GM19043 (cell line): Measurements from ENCODE around the gene TYSND1.
A peak's percentile ranks its signal among the peaks of the same experiment; 100 is the strongest.
"Not testable (repeated sequence)": the region's sequence is repeated elsewhere in the genome, so short reads cannot be mapped to it uniquely, and the experiment has no call there.

Experiments used
- ATAC-seq: cut with Tn5 transposase; IDR thresholded peaks from one replicate; pipeline ENCODE4 v1.9.1; 2021; ENCODE audit warnings: low read depth; ENCODE audit not compliant: unreplicated experiment

Gene TYSND1

GRCh38 chr10:70166394-70166793 is 19.9 kb upstream of the TYSND1 start:
- ATAC-seq: no peak

- ATAC-seq: no peak
Observed at GRCh38 chr10:70164163-70164562, 17.7 kb upstream of the TYSND1 start.

DNA sequence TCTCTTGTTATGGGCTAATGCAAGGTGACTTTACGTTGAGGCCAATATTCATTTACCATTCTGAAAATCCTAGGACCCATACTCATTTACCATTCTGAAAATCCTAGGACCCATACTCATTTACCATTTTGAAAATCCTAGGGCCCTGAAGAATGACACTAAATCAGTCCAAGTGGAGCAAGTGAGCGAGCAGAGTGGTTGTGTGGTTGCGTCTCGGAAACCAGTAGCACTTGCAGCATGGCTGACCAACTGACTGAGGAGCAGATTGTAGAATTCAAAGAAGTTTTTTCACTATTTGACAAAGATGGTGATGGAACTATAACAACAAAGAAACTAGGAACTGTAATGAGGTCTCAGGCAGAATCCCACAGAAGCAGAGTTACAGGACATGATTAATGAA is 16.9 kb upstream of the TYSND1 start:
- ATAC-seq: no peak

DNA sequence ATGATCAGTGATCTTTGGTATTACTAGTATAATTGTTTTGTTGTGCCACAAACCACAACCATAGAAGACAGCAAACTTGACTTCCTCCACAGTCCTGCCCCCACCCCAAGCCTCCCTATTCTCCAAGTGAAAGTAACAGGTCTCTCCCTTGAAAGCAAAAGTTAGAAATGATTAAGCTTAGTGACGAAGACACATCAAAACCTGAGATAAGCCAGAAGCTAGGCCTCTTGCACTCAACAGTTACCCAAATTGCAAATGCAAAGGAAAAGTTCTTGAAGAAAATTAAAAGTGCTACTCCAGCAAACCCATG is 16.3 kb upstream of the TYSND1 start:
- ATAC-seq: peak; percentile 92

DNA sequence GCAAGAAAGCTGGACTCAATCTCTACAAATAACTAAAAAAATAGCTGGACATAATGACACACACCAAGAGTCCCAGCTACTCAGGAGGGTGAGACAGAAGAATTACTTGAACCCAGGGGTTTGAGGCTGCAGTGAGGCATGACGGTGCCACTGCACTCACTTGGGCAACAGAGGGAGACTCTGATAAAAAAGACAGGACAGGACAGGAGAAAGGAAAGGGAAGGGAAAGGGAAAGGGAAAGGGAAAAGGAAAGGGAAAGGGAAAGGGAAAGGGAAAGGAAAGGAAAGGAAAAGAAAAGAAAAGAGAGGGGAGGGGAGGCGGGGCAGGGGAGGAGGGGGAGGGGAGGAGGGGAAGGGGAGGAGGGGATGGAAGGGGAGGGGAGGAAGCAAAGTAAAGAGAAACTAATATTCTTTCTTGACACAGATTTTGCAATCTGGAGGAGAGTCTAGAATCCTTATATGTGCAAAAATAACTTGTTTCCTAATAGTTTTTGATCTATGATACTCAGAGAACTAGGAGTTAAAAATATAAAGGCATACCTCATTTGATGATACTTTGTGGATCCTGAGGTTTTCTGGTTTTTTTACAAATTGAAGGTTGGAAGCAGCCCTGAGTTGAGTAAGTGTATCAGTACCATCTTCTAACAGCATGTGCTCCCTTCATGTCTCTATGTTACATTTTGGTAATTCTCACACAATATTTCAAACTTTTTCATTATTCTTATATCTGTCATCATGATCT is 15.8 kb upstream of the TYSND1 start:
- ATAC-seq: no peak

DNA sequence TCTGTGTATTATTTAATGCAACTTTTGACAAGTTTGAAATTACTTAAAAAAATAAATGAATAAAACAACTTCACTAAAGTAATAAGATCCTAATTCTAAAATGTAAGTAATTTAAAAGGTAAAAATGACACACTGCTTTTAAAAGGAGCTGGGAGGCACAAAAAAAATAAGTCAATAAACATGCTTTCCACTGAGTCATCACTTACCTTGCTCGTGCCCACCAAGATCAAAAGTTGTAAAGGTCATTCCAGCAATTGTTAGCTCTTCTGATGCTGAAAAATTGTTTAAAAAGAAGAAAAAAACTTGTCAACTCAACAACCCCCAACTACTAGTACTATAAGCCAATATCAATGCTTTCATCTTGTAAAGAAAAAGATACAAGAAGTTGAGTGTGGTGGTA is 14.3 kb upstream of the TYSND1 start:
- ATAC-seq: no peak

GRCh38 chr10:70159366-70159765 is 12.9 kb upstream of the TYSND1 start:
- ATAC-seq: not testable (repeated sequence)

- no peak for ATAC-seq
Observed at GRCh38 chr10:70158113-70158512, 11.6 kb upstream of the TYSND1 start.

DNA sequence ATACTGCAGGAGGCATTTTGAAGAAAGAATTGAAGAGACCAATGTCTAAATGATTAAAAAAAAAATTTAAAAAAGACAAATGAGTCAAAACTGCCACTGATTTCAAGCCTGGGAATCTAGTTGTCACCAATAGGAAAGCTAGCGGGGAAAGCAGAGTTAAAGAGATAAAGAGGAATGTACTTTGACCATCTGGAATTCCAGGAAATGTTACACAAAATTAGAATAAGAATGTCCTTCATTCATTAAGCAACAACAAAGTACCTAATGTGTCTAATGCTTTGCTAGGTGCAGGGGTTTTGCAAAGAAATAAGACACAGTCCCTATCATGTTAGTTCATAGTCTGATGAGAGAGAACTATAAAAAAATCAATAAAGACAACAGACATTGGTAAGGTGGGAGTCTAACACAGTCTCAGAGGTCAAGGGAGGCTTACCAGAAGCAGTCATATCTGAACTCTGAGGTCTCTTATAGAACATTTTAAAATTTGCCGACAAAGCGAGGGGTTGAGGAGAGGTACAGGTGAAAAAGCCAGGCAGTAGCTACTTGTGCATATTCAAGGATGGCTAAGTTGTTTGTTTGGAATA is 8.8 kb upstream of the TYSND1 start:
- ATAC-seq: no peak

GRCh38 chr10:70148516-70148915 is 2.0 kb upstream of the TYSND1 start:
- ATAC-seq: no peak

DNA sequence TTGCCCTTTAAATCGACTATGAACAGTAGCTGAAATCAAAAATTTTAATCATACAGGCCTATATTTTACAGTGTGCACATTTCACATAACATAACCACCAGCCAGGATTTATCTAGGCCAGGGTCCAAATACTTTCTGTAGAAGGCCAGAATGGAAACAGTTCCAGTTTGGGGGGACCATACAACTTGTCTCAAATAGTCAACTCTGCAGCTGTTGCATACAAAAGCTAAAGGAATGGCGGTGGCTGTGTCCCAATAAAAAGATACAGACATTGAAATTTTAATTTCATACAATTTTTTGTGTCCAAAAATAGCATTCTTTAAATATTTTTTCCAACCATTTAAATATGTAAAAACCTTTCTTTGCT is 742 bp upstream of the TYSND1 start:
- ATAC-seq: no peak

GRCh38 chr10:70145666-70146488 is 623 bp downstream of the TYSND1 start:
- ATAC-seq: peak; percentile 41

GRCh38 chr10:70145166-70145665 is 1.3 kb downstream of the TYSND1 start:
- peak; percentile 12 for ATAC-seq

DNA sequence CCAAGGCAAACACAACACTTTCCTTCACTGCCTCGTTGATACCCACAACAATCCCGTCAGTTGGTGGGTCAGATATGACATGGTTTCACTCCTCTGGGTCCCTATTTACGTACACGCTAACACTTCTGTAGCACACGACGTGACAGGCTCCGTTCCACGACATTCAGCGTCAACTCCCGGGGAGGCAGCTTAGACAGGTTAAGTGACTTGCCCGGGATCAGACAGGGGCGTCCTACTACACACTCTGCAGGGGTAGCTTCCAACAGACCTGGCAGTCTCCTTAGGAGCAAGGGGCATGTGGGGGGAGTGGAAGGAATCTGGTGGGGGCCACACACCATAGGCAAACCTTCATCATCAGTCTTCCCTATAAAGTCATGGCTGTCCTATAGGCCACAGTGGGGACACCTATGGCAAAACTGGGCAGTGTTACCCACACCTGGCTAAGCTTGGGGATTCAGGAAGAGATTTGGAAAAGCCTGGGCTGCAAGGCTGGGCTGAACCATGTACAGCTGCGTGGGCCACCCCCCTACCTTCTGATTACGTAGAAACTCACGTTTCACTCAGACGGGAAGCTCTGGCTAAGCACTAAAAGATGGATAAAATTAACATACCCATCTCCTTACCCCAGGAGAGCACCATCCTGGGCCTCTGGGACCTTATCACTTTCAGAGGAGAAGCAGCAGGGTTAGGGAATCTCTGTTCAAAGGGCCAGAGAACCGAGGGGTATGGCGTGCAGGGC is 2.0 kb downstream of the TYSND1 start:
- no peak for ATAC-seq

DNA sequence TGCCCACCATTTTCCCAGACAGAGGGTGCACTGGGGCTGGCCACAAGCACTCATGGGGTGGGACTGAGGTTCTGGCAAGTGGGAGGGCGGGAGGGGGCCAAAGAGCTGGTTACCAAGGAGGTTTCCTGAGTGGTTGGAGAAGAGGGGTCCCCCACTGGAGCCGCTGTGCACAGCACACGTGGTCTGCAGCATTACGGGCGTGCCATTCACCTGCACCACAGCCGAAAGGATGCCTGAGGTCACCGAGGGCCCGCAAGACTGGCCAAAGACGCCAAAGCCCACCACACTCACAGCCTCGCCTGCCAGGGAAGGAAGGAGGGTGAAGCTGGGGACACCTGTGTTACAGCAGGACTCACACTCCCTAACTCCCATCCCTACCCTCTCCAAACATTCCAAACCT is 3.9 kb downstream of the TYSND1 start:
- no peak for ATAC-seq

DNA sequence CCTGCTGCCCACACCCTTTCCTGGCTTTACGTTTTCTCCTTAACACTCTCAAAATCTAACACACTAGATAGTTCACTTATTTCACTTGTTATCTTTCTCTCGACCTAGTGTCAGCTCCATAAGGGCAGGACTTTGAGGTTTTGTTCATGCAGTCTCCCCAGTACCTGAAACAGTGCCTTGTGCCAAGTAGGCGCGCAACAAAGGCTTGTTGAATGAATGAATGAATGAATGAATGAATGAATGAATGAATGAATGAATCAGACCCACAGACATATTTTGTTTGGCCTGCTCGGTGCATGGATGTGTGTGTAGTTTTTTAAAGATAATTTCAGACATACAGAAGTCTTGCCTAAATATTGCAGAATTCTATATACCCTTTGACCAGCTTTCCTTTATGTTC is 6.2 kb downstream of the TYSND1 start:
- no peak for ATAC-seq

DNA sequence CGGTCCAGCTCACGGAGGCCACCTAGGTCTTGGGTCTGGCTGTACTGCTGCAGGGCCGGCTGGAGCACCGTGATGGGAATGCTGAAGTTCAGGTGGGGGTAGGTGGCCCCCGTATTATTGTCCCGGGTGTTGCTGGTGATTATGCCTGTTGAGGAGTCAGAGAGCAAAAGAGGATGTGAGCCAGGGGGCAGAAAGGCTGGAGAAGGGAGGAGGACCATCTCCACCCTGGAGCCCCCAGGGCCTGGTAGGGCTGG is 6.6 kb downstream of the TYSND1 start:
- ATAC-seq: no peak

DNA sequence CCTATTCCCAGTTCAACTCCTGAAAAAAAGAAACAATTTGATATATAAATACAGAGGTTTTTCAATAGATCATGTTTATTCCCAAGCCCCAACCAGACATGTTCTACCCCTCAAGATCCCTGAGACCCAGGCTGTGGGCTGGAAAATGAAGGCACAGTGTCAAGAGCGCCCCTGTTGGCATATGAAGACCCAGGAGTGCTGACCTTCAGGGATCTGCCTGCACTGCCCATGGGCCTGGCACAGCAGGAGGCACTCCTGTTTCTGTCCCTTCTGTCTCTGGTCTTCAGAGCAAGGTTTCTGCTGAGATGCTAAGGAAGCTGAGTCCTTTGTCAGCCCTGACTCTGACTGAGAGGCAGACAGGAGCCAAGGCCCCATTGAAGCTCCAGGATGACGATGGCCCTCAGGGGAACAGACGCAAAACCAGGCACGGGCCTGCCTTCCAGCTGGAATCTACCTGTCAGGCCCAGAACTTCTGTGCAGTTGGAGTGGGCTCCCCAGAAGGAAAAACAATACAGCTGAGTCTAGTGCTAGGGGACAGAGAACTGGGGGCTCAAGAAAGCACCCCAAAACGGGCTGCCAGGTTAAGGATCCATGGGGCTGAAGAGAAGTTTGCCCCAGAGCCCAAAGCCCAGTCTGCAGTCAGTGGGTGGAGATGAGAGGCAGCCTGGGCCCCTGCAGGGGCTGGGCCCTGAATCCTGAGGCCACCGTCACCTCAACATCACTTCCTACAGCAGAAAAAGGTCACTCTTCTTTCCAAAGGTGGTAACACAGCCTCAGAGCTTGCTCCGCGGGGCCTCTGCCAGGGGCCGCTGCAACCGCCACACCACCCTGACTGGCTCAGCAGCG is 7.1 kb downstream of the TYSND1 start:
- ATAC-seq: no peak

GRCh38 chr10:70137927-70138883 is 8.3 kb downstream of the TYSND1 start:
- ATAC-seq: no peak
